ENCODE measurements around the gene DOCK6. TPM values are rescaled to one million over a fixed set of nuclear protein-coding genes. Genes with fewer than 3 reads are reported as not detected.

The DOCK6 gene
- total and polyA plus RNA-seq, 2 donors (not counting 1 experiment from before 2014, with no cell fraction given), result 6.9 to 17.7 TPM

DNA sequence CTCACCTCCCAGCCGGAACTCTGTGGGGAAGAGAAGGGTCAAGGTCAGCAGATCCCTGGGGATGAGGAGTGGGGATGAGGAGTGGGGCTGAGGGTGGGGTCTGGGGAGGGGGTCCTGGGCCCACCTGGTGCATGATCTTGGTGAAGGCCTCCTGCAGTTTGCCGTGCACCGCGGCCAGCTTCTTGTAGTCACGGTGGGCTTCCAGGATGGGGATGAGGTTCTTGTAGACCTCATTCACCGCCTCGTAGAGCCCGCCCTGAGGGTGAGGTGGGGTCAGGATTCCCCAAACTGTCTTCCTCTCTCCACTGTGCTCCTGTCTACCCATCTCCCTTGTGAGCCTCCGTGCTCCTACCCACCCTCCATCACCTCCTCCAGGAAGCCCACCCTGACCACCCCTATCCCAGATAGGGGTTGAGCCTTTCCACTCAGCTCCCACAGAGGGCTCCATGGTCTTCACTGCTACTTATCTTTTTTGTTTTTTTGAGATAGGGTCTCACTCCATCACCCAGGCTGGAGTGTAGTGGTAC, 58.2 kb downstream of the DOCK6 start:
- no peak overlapping the region for H3K4me2 ChIP-seq (ENCODE audit: extremely low read depth, insufficient read depth, low read length)
- H3K27me3 ChIP-seq (ENCODE audit: control insufficient read depth, insufficient read depth, low read length), result no peaks in the 10 kb centered on the region
- no peaks in the 10 kb centered on the region for H3K9me3 ChIP-seq (ENCODE audit: control insufficient read depth, insufficient read depth, low read depth, low read length)
- no peaks in the 10 kb centered on the region for H4K20me1 ChIP-seq (ENCODE audit: control insufficient read depth, extremely low read depth, insufficient read depth, low read length)
- no peak for DNase-seq (ENCODE audit: low read depth in 2 of 2)
- TF ChIP-seq EZH2 (IDR thresholded peaks at IDR 0.05; ENCODE audit: low read length, missing control alignments), result no peak
- TF ChIP-seq, protein P1, sequence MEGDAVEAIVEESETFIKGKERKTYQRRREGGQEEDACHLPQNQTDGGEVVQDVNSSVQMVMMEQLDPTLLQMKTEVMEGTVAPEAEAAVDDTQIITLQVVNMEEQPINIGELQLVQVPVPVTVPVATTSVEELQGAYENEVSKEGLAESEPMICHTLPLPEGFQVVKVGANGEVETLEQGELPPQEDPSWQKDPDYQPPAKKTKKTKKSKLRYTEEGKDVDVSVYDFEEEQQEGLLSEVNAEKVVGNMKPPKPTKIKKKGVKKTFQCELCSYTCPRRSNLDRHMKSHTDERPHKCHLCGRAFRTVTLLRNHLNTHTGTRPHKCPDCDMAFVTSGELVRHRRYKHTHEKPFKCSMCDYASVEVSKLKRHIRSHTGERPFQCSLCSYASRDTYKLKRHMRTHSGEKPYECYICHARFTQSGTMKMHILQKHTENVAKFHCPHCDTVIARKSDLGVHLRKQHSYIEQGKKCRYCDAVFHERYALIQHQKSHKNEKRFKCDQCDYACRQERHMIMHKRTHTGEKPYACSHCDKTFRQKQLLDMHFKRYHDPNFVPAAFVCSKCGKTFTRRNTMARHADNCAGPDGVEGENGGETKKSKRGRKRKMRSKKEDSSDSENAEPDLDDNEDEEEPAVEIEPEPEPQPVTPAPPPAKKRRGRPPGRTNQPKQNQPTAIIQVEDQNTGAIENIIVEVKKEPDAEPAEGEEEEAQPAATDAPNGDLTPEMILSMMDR (conservative IDR thresholded peaks at IDR 0.05 in 1 of 2, IDR thresholded peaks at IDR 0.05 in 1 of 2; ENCODE audit: low read depth in 1 of 2, low read length in 2 of 2), result no peak
- peaks cover 24% of the 10 kb centered on the region for H3K4me1 ChIP-seq (ENCODE audit: control insufficient read depth, extremely low read depth, insufficient read depth, low read length)
- H3K4me3 ChIP-seq (replicated peaks in 1 of 4; ENCODE audit: control extremely low read depth in 1 of 4, insufficient read depth in 1 of 4, low read depth in 3 of 4, low read length in 4 of 4), result no peak overlapping the region
- H2AFZ ChIP-seq (ENCODE audit: low read length), result no peak overlapping the region
- no peaks in the 10 kb centered on the region for H3K36me3 ChIP-seq (ENCODE audit: control insufficient read depth, insufficient read depth, low read length)
- H3K9ac ChIP-seq (ENCODE audit: insufficient read depth, low read length), result no peak overlapping the region
- no peaks in the 10 kb centered on the region for H3K79me2 ChIP-seq (ENCODE audit: control insufficient read depth, insufficient read depth, low read length)
- no peak overlapping the region for H3K27ac ChIP-seq (ENCODE audit: insufficient read depth, low read length)

DNA sequence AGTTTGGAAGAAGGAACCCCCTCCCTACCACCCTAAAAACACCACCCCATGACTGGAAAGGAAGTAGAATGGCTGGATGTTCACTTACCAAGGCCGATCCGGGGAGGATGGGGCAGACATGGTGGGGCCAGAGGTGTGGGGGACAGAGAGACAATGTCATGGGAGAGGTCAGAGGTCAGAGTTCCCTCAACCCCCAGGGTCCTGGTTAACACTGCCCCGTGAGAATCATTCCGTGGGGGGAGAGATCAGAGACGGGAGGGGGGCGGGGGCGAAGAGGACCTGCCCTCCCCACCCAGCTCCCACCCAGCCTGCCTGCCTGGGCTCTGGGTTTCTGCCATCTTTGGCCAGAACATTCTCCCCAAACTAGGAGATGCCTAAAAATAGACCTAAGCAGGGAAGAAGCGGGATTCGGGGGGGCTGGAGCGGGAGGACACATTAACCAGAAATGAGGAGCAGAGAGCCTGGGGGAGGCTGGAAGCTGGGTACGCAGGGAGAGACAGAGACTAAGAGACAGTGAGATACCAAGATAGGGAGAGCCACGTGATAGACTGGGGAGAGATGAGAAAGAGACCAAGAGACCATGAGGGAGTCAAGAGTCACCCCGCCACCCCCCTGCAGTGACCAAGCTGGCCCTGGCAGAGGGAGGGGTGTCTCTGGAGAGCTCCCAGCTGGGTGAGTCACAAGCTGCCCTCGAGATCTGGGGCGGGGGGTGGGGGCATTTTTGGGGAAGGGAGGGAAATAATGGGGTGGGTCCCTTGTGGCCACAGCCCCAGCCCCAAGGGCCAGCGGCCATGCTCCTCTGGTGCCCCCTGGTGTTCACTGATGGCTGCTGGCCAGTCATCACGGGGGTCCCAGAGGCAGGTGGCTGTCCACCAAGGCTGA, 58.9 kb downstream of the DOCK6 start:
- Histone ChIP-seq H3K4me3 (replicated peaks in 1 of 4; ENCODE audit: control extremely low read depth in 1 of 4, insufficient read depth in 1 of 4, low read depth in 3 of 4, low read length in 4 of 4) (no peak overlapping the region), H2AFZ (ENCODE audit: low read length) (peak overlapping the region; percentile 23), H3K9me3 (ENCODE audit: control insufficient read depth, insufficient read depth, low read depth, low read length) (no peaks in the 10 kb centered on the region)

More for the DNA sequence above, 58.9 kb downstream of the DOCK6 start:
- Histone ChIP-seq H4K20me1 (ENCODE audit: control insufficient read depth, extremely low read depth, insufficient read depth, low read length) (no peaks in the 10 kb centered on the region), H3K27me3 (ENCODE audit: control insufficient read depth, insufficient read depth, low read length) (no peaks in the 10 kb centered on the region), H3K79me2 (ENCODE audit: control insufficient read depth, insufficient read depth, low read length) (no peaks in the 10 kb centered on the region), H3K4me1 (ENCODE audit: control insufficient read depth, extremely low read depth, insufficient read depth, low read length) (peaks cover 24% of the 10 kb centered on the region), H3K4me2 (ENCODE audit: extremely low read depth, insufficient read depth, low read length) (peak overlapping the region; percentile 59), H3K9ac (ENCODE audit: insufficient read depth, low read length) (peak overlapping the region; percentile 53), H3K27ac (ENCODE audit: insufficient read depth, low read length) (peak overlapping the region; percentile 85), H3K36me3 (ENCODE audit: control insufficient read depth, insufficient read depth, low read length) (no peaks in the 10 kb centered on the region)
- TF ChIP-seq, protein P1 (conservative IDR thresholded peaks at IDR 0.05 in 1 of 2, IDR thresholded peaks at IDR 0.05 in 1 of 2; ENCODE audit: low read depth in 1 of 2, low read length in 2 of 2), result peak; percentile 79 to 87
- no peak for TF ChIP-seq EZH2 (IDR thresholded peaks at IDR 0.05; ENCODE audit: low read length, missing control alignments)
- DNase-seq (ENCODE audit: low read depth in 2 of 2), result peak; percentile 77 to 97
